Testis (tissue), 2 donors: ENCODE results near the gene CNGB1.

Experiments used
- CTCF ChIP-seq, 3 experiments: fragments of 450-650 bp in 2 of 3; fragments of 200-600 bp in 1 of 3; sonication (generic) in 1 of 3; IDR thresholded peaks; one replicate each; pipeline ENCODE4 v1.5.1; 2016 to 2019; ENCODE audit warnings: antibody characterized with exemption in 3 of 3, mild to moderate bottlenecking in 2 of 3, moderate library complexity in 1 of 3
- POLR2A ChIP-seq: fragments of 450-650 bp; IDR thresholded peaks from one replicate; pipeline ENCODE4 v1.6.1; 2017; ENCODE audit warnings: antibody characterized with exemption, mild to moderate bottlenecking, moderate library complexity

GRCh38 chr16:57897053-57897784 is 73.7 kb downstream of the CNGB1 start:
- TF ChIP-seq CTCF (IDR thresholded peaks at IDR 0.05) (no peak), POLR2A (no peak)
